DOHH2 (cell line): ENCODE data around the gene NAB1.

ENCODE experiments used
- H3F3A ChIP-seq: fragments of 200-600 bp; sonication (generic), shearing (Covaris generic); 2 replicates; pipeline ENCODE4 v1.6.0; 2016; ENCODE audit warnings: antibody characterized with exemption, mild to moderate bottlenecking; ENCODE audit not compliant: control insufficient read depth, insufficient read depth
- H3K27ac ChIP-seq: fragments of 200-600 bp; sonication (generic); 2 replicates; pipeline ENCODE4 v1.5.1; 2014; ENCODE audit warnings: low read depth, mild to moderate bottlenecking, low read length, moderate library complexity
- H3K27me3 ChIP-seq: fragments of 200-600 bp; sonication (generic); 2 replicates; pipeline ENCODE4 v1.6.1; 2014; ENCODE audit warnings: mild to moderate bottlenecking, low read length, mixed read lengths; ENCODE audit not compliant: control insufficient read depth
- H3K36me3 ChIP-seq: fragments of 200-600 bp; sonication (generic); 2 replicates; pipeline ENCODE4 v1.6.1; 2014; ENCODE audit warnings: mild to moderate bottlenecking, low read length, moderate library complexity, mixed read lengths; ENCODE audit not compliant: control insufficient read depth
- H3K4me1 ChIP-seq: fragments of 200-600 bp; sonication (generic); 2 replicates; pipeline ENCODE4 v1.6.1; 2014; ENCODE audit warnings: mild to moderate bottlenecking, low read length, mixed read lengths; ENCODE audit not compliant: control insufficient read depth
- H3K4me2 ChIP-seq: fragments of 200-600 bp; sonication (generic); 2 replicates; pipeline ENCODE4 v1.6.0; 2014; ENCODE audit warnings: mild to moderate bottlenecking, low read length, moderate library complexity
- H3K4me3 ChIP-seq: fragments of 200-600 bp; sonication (generic); 2 replicates; pipeline ENCODE4 v1.5.1; 2014; ENCODE audit warnings: mild to moderate bottlenecking, low read length, mixed read lengths
- H3K79me2 ChIP-seq: fragments of 200-600 bp; sonication (generic); 2 replicates; pipeline ENCODE4 v1.6.1; 2014; ENCODE audit warnings: mild to moderate bottlenecking, low read length, mixed read lengths; ENCODE audit not compliant: control insufficient read depth
- H3K9me2 ChIP-seq: fragments of 200-600 bp; sonication (generic); replicated peaks from 2 replicates; pipeline ENCODE4 v1.6.1; 2014; ENCODE audit warnings: mild to moderate bottlenecking, low read length, mixed read lengths; ENCODE audit not compliant: control insufficient read depth
- H3K9me3 ChIP-seq: fragments of 200-600 bp; sonication (generic); 2 replicates; pipeline ENCODE4 v1.6.1; 2014; ENCODE audit warnings: antibody characterized with exemption, low read length, mixed read lengths; ENCODE audit not compliant: control insufficient read depth, insufficient read depth
- H4K20me1 ChIP-seq: fragments of 200-600 bp; sonication (generic); 2 replicates; pipeline ENCODE4 v1.6.0; 2014; ENCODE audit warnings: low read depth, mild to moderate bottlenecking, antibody characterized with exemption, low read length, moderate library complexity; ENCODE audit not compliant: control insufficient read depth, insufficient read depth
- CTCF ChIP-seq: fragments of 200-600 bp; sonication (generic); IDR thresholded peaks from one replicate; pipeline ENCODE4 v1.5.1; 2014; ENCODE audit warnings: antibody characterized with exemption, mild to moderate bottlenecking, low read depth, low read length; ENCODE audit not compliant: poor library complexity, severe bottlenecking
- EZH2phosphoT487 ChIP-seq: fragments of 200-600 bp; sonication (generic); IDR thresholded peaks from 2 replicates; pipeline ENCODE4 v1.6.1; 2017; ENCODE audit warnings: borderline replicate concordance, mild to moderate bottlenecking, antibody characterized with exemption, low read length, moderate library complexity, mixed read lengths

NAB1 gene

GRCh38 chr2:190653931-190654330 is 5.0 kb downstream of the NAB1 start:
- Histone ChIP-seq H3K9me2 (no peaks in the 10 kb centered on the region), H3K9me3 (no peaks in the 10 kb centered on the region), H3K4me2 (no peak overlapping the region), H3K79me2 (peaks cover 99% of the 10 kb centered on the region), H3K4me1 (peaks cover 36% of the 10 kb centered on the region), H3K36me3 (peaks cover 27% of the 10 kb centered on the region), H3F3A (no peaks in the 10 kb centered on the region), H3K27me3 (no peaks in the 10 kb centered on the region), H3K4me3 (no peak overlapping the region), H3K27ac (no peak overlapping the region), H4K20me1 (peaks cover 4% of the 10 kb centered on the region; the same call in 1 of the 2 replicates)
- no peak for TF ChIP-seq EZH2phosphoT487
- no peak for TF ChIP-seq CTCF

- Histone ChIP-seq H3K4me2 (no peak overlapping the region), H3K27ac (no peak overlapping the region), H3K9me3 (no peaks in the 10 kb centered on the region), H3F3A (no peaks in the 10 kb centered on the region), H3K79me2 (peaks cover 99% of the 10 kb centered on the region), H3K36me3 (peaks cover 28% of the 10 kb centered on the region), H3K4me1 (peaks cover 34% of the 10 kb centered on the region), H3K27me3 (no peaks in the 10 kb centered on the region), H4K20me1 (peaks cover 1% of the 10 kb centered on the region; the same call in 1 of the 2 replicates), H3K4me3 (no peak overlapping the region), H3K9me2 (no peaks in the 10 kb centered on the region)
- TF ChIP-seq CTCF (no peak), EZH2phosphoT487 (no peak)
Measured at GRCh38 chr2:190655113-190655512, 6.2 kb downstream of the NAB1 start.

- Histone ChIP-seq H3K36me3 (peaks cover 31% of the 10 kb centered on the region), H3K4me1 (peaks cover 29% of the 10 kb centered on the region), H4K20me1 (no peaks in the 10 kb centered on the region), H3K4me3 (no peak overlapping the region), H3F3A (no peaks in the 10 kb centered on the region), H3K27me3 (no peaks in the 10 kb centered on the region), H3K9me2 (no peaks in the 10 kb centered on the region), H3K4me2 (no peak overlapping the region), H3K9me3 (no peaks in the 10 kb centered on the region), H3K27ac (no peak overlapping the region), H3K79me2 (peaks cover 98% of the 10 kb centered on the region)
- no peak for TF ChIP-seq EZH2phosphoT487
- TF ChIP-seq CTCF, result no peak
Measured at GRCh38 chr2:190655570-190655969, 6.7 kb downstream of the NAB1 start.
